Activated effector memory CD4-positive, alpha-beta T cell treated with anti-CD3 and anti-CD28 coated beads, Interleukin-2, amount 50 U/mL, for 16 hours (primary cell): ENCODE results near the gene ATP2A1.
A peak's percentile ranks its signal among the peaks of the same experiment; 100 is the strongest.

Experiments used
- DNase-seq: peaks from one replicate; pipeline ENCODE4 v3.0.0-alpha.2; 2020

The ATP2A1 gene

DNA sequence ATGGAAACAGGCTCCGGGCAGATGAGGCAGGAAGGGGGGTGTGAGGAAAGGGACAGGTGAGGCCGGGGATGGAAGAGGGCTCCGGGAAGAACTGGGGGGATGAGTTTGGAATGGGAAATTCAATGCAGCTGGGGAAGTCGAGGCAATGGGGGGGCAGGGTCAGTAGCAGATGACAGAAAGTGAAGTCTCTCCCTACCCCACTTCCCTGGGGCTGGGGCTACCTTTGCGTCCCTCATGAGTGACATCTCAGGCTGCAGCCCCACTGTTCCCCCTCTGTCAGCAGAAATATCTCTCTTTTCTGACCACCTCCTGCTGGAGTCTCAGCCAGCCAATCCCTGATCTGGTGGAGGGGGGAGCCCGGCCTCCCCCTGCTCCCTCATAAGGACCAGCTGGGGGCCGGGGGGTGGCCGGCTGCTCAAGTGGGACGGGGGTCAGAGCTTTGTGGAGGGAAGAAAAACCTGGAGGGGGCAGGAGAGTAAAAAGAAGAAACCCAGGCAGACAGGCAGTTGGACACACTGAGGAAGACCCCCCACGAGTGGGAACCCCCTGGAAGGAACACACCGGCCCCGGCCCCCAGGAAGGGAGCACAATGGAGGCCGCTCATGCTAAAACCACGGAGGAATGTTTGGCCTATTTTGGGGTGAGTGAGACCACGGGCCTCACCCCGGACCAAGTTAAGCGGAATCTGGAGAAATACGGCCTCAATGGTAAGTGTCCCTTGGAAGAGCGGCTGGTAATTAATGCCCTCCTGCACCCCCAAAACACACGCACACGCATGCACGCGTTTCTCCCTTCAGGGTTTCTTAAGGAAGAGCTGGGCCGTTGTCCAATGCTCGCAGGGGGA lies at the start of gene ATP2A1:
ATP2A1 (plus strand) TSS at position 406 of the 844 bp plus-strand sequence; CDS start at position 590, 184 bp downstream.
- no peak for DNase-seq

DNA sequence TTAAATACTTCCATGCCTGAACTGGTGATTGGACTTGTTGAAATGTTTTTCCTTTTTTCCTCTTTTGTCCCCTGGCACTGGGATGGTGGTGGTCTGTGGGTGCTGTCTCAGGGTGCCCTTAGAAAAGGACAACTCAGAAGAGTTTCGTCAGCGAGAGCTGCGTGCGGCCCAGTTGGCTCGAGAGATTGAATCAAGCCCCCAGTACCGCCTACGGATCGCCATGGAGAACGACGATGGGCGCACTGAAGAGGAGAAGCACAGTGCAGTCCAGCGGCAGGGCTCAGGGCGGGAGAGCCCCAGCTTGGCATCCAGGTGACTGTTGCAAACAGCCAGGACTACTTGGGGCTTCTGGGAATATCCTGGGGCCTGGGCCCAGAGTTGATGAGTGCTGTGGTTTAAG lies 48.5 kb upstream of the ATP2A1 start:
- DNase-seq: no peak

DNA sequence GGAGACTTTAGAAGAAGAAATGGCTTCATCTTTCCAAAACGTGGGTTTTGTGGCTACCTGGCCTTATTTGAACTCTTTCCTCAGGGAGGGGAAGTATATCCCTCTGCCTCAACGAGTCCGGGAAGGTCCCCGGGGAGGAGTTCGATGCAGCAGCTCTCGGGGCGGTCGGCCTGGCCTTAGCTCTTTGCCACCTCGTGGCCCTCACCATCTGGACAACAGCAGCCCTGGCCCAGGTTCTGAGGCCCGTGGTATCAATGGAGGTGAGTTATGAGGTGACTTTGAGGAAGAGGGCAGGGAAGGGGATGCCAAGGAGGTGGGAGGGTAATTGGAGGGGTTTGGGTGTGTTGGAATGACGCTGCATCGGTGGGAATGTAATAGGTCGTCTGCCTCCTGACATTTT lies 47.8 kb upstream of the ATP2A1 start:
- no peak for DNase-seq

DNA sequence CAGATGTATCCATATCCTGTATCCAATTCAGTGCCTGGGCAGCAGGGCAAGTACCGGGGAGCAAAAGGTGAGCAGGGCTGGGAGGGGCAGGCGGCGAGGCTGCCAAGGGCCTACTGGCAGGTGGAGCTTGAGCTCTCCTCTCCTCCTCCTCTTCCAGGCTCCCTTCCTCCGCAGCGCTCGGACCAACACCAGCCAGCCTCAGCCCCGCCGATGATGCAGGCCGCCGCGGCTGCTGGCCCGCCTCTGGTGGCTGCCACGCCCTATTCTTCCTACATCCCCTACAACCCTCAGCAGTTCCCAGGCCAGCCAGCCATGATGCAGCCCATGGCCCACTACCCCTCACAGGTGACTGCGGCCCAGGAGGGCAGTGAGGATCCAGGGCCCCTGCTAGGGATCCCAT lies 43.9 kb upstream of the ATP2A1 start:
- no peak for DNase-seq

DNA sequence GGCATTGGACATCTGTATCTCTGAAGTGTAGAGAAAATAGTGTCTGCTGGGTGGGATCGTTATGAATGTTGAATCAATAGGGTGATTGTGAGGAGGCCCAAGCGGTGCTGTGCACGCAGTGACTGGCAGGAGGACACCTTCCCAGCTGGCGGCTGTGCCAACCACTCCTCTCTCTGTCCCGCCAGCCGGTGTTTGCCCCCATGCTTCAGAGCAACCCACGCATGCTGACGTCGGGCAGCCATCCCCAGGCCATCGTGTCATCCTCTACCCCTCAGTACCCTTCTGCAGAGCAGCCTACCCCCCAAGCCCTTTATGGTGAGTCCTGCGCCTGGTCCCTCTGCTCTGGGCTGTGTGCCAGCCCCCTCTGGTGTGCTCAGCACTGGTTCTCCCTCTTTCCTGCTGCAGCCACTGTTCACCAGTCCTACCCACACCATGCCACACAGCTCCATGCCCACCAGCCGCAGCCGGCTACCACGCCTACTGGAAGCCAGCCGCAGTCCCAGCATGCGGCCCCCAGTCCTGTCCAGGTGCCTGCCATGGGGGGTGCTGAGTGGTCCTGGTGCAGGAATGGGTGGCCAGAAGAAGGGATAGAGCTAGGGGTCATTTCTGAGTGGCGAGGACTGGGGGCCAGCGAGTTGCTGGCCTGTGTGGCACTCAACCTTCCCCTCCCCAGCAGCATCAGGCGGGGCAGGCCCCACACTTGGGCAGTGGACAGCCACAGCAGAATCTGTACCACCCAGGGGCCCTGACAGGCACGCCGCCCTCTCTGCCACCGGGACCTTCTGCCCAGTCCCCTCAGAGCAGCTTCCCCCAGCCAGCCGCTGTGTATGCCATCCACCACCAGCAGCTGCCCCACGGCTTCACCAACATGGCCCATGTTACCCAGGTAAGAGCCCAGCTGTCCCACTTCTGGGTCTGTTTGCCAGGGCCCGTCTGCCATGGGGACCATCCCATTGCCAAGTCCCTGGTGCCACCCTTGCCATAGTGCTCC lies 43.1 kb upstream of the ATP2A1 start:
- DNase-seq: no peak

DNA sequence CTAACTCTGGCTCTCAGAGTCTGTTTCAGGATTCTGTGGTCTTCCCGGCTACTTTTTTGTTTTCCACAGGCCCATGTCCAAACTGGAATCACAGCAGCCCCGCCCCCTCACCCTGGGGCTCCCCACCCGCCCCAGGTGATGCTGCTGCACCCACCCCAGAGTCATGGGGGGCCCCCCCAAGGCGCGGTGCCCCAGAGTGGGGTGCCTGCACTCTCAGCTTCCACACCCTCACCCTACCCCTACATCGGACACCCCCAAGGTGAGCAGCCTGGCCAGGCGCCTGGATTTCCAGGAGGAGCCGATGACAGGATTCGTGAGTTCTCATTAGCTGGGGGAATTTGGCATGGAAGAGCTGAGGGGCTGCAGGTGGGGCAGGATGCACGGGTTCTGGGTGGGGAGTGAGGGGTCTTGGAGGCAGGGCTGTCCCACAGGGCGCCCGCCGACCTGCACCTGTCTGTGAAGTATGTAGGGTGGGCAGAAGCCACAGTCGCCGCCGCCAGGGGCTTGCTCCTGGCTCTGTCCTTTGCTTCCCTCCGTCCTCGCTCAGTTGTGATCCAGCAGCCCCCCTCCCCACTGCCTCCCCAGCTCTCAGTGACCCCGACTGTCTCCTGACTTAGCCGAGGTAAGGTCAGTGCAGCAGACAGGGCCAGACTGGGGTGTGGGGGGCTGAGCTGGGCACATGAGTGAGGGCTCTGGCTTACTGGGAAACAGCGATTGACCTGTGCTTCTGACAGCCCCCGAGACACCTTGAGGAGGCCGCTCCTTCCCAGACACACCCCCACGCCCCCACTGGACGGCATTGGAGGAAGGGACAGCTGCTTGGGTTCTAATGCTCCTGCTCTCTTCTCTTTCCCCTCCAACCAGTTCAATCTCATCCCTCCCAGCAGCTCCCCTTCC lies 42.2 kb upstream of the ATP2A1 start:
- no peak for DNase-seq

DNA sequence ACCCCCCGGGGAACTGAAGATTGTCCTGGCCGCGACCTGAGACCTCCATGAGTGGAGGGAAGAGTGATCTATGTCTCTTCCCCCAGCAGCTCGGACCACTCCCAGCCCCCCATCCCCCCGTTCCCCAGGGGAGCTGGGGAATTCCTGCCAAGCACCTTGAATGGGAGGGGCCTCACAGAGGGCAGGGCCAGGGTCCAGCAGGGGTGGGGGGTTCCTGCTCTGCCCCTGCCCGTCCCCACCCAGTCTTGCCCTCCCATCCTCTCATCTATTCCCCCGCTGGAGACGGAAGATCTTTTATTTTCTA lies 41.6 kb upstream of the ATP2A1 start:
- no peak for DNase-seq

DNA sequence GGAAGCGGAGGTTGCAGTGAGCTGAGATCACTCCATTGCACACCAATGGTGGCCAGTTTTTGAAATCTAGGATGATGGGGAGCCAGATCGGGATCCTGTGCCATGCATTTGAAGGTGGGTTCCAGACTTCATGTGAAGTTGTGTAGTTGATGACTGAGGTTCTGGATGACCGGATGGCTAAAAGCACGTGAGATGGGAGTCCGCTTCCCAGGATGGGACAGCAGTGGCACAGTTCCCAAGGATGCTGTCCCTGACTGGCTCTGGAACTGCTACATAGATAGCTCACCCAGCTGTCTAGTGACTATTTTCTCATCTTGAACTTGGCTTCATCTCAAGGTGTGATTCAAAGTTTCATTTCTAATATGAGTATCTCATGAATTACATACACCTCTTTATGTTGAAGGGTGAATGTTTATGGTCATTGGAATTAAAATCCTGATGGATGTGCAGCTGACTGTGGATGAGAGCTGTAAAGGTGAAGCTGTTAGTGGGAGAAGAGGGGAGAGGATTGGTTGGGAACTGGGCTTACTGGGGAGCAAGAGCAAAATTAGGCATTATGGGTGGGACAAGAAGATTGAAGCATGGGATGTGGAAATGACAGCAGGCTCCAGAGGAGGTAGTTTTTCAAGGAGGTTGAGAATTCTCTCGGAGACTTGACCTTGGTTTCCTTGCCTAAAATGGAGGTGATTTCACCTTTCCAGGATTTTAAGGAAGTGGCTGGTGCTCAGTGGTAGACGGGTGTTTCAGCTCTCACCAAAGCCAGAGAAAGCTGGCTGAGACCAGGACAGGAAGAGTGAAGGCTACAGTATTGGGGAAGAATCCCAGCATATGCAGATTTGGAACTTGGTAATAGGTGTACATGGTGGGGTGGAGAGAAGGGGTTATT lies 40.4 kb upstream of the ATP2A1 start:
- no peak for DNase-seq

DNA sequence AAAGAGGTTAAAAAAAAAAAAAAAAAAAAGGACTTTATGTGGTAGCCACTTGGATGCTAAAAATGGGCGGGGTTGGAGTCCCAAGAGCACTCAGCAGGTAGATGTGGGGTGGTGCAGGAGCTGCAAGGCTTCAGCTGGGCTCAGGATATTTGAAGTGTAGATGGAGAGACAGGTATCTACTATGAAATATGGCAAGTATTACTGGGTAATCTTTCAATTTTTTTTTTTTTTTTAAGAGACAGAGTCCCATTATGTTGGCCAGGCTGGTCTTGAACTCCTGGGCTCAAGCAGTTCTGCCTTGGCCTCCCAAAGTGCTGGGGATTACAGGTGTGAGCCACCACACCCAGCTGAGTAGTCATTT lies 39.8 kb upstream of the ATP2A1 start:
- no peak for DNase-seq

DNA sequence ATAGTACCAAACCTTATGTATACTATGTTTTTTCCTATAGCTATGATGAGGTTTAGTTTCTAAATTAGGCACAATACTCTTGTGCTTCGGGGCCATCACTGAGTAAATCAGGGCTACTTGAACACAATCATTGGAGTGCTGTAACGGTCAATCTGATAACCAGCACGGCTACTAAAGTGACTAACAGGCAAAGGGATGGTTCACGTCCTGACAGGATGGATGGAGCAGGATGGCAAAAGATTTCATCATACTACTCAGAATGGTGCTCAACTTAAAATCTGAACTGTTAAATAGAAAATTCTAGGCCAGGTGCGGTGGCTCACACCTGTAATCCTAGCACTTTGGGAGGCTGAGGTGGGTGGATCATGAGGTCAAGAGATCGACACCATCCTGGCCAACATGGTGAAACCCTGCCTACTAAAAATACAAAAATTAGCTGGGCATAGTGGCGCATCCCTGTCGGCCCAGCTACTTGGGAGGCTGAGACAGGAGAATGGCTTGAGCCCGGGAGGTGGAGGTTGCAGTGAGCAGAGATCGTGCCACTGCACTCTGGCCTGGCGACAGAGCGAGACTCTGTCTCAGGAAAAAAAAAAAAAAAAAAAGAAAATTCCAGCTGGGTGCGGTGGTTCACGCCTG lies 39.2 kb upstream of the ATP2A1 start:
- no peak for DNase-seq

DNA sequence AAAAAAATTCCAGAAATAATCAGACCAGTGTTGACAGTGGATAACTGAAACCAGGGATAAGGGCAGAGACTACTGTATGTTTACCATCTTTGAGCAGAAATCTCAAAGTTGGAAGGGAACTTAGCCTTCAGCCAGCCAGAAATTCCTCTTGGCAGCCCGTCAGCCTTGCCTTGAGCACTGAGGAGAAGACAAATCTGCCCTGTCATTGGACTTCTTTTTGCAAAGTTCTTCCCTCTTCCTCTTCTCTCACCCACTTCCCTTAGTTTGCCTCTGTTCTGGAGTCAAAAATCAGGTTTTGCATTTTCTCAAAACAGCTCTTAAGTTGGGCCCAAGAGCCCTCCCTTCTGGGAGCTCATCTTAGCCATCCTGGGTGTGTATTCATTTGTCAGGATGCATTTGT lies 38.4 kb upstream of the ATP2A1 start:
- DNase-seq: no peak

DNA sequence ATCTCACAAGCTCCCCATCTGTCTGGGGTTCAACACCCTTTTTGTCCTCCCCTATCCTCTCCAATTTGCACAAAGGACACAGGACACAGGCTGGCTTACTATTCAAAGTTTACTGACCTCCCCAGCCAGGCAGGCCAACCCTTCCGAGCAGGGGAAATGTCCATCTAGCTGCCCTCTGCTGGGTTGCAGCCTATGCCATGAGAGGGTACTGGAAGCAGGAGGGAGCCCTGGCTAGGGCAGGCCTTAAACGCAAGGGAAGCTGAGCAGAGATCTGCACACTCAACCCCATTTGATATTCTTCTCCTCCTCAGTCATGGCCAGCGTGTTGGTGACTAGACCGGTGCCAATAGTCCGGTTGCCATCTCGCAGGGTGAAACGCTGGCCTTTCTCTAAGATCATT lies 35.6 kb upstream of the ATP2A1 start:
- DNase-seq: no peak

DNA sequence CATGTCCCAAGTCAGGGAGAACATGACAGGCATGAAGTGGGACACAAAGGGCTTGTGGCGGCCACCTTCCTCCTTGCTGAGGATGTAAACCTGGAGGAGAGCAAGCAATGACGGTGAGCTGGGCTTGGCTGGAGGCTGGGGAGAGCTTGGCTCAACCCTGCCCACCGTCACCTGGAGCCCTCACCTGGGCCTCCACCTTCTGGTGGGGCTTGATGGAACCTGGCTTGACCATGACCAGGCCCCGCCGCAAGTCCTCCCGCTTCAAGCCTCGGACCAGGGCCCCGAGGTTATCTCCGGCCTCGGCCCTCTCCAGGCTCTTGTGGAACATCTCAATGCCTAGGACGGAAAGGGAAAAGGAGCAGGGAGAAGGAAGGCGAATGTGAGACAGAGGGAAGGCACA lies 34.5 kb upstream of the ATP2A1 start:
- DNase-seq: no peak

DNA sequence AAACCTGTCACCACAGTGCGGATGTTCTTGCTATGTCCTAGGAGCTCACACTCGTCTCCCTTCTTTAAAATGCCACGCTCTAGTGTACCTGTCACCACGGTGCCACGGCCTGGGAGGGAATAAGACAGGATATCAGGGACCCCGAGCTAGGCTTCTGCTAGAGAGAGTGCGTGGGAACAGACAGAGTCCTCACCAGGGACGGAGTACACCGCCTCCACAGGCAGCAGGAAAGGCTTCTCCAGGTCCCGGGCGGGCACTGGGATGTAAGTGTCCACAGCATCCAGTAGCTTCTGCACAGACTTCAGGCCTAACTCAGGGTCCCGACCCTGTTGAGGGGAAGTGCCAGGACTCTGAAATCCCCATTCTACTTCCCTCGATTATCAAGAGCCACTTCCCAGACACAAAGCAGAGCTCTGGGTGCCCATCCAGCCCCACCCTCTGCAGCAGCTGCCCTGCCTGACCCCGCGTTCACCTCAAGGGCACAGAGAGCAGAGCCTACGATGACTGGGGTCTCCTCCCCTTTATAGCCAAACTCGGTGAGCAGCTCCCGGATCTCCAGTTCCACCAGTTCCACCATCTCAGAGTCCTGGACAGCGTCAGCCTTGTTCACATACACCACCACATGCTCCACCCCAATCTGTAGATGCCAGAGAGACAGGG lies 33.9 kb upstream of the ATP2A1 start:
- no peak for DNase-seq

DNA sequence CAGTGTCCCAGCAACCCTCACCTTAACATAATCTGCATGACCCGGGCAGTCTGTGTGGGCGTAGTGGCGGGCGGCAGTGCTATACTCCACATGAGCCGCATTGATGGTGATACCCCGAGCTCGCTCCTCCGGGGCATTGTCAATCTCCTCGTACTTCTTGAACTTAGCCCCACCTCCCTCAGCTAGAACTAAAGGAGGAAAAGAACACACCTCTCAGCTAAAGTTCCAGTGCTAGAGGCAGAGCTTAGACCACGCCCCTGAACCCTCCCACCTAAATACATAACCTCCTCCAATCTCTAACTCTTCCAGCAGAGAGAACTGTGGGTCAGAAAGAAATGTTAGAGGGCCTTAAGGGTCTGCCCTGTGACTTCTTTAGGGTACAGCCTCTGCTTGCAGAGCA lies 33.0 kb upstream of the ATP2A1 start:
- peak; percentile 68 for DNase-seq

DNA sequence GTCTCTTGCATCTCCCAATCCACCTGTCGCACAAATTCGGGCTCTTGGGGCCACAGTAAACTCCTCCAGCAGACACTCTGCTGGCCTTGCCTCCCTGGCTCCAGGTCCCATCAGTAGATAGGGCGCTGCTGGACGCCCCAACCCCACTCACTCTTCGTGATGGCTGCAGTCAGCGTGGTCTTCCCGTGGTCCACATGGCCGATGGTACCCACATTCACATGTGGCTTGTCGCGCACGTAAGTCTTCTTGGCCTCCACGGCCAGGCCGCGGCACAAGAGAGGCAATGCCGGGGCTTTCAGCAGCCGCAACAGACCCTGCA lies 32.6 kb upstream of the ATP2A1 start:
- DNase-seq: no peak

DNA sequence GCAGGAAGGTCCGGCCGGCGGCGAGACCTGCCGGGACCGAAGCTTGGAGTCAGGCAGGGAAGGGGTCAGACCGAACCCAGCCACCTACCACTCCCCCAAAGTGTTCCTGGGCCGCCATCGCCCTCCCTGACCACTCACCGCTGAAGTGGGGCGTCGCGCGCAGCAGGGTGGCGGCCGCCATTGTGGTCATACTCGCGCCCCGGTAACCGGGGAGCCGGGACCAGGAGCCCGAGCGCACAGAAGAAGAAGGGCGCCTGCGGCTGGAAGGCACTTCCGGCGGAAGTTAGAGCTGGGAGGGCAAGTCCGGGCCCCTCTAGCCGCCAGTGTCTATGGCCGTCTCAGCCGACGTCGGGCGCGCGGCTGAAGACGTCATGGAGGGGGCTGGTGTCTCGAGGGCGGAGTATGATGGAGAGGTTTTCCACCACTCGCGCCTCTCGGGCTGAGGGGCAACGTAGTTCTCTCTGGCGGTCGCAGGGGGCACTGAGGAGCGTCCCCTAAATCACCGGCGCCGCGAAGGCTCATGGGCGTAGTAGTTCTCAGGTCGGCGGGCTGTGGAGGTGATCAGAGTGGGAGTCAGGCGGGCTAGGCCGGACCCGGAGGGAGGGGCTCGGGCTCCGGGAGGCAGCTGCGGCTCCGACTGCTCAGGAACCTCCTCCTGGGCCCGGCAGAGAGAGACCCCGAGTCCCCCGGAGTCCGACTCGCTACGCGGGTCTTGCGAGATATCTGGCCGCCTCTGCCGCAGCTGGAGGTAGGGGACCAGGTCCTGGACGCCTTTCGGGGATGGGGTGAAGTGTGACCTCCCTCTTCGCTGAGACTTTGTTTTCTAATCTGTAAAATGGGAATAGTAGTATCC lies 32.0 kb upstream of the ATP2A1 start, which contains the start of gene TUFM:
TUFM (minus strand) TSS at position 269 of the 853 bp plus-strand sequence; CDS start at position 190, 79 bp downstream.
- peak; percentile 99 for DNase-seq

DNA sequence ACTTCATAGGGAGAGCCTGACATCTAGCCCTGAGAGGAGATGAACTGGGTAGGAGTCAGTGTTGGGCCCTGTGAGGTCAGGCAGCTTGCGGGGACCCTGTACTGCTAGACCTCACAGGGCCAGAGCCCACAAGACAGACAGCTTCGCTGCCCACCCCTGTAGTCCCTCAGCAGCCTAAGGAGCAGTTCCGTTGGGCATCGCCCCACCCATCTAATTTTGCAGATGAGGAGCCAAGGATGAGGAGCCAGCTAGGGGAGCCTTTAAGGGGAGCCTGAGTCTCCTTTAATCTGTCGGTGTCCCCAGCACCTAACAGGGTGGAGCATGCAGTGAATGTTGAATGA lies 31.4 kb upstream of the ATP2A1 start:
- DNase-seq: no peak

DNA sequence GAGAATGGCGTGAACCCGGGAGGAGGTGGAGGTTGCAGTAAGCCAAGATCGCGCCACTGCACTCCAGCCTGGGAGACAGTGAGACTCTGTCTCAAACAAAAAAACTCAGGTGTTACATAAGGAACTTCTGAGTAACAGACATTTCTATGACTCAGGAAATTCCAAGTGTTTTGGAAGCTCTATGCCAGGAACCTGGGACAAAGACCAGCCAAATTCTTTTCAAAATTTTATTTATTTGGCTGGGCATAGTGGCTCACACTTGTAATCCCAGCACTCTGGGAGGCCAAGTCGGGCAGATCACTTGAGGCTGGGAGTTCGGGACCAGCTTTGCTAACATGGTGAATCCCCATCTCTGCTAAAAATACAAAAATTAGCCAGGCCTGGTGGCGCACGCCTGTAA lies 19.9 kb upstream of the ATP2A1 start:
- no peak for DNase-seq

DNA sequence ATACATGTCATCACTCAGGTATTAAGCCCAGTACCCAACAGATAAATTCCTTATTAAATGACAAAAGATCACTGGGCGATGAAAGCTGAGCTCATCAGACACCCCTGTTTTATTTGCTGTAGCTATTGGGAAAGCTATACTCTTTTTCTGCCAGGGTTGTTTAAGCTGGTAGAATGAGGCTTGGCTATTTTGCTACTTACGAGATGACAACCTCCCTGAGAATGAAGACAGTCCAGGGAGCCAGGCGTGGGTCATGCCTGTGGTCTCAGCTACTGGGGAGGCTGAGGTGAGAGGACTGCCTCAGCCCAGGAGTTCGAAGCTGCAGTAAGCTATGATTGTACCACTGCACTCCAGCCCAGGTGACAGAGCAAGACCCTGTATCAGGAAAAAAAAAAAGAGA lies 19.0 kb upstream of the ATP2A1 start:
- no peak for DNase-seq
